ENCODE results near the gene SORCS3. TPM values are rescaled to one million over a fixed set of nuclear protein-coding genes. Genes with fewer than 3 reads are reported as not detected.

The SORCS3 gene
- total RNA-seq, 1 experiment from 2014 or later, result 0.94 TPM

GRCh38 chr10:104663076-104663475 lies 22.0 kb downstream of the SORCS3 start:
- ChIA-PET CTCF (no interaction called here), POLR2A (no interaction called here)
- no peak overlapping the region for H3K4me3 Mint-ChIP-seq
- no peaks in the 10 kb centered on the region for H3K27me3 Mint-ChIP-seq (ENCODE audit: low read depth)
- ATAC-seq, result 0 out of 2 replicates have a peak, but pooled peaks have one; percentile 31
- DNase-seq (ENCODE audit: low spot score), result no peak
- H3K27ac Mint-ChIP-seq, result no peak overlapping the region
- TF ChIP-seq ERG (CRISPR knock-in tag; IDR thresholded peaks at IDR 0.05) (no peak), MAX (CRISPR knock-in tag; IDR thresholded peaks at IDR 0.05) (no peak), ZBTB43 (CRISPR knock-in tag; IDR thresholded peaks at IDR 0.05) (no peak), ZNF416 (CRISPR knock-in tag; IDR thresholded peaks at IDR 0.05) (no peak), MYBL2 (CRISPR knock-in tag; IDR thresholded peaks at IDR 0.05) (no peak), ETV6 (CRISPR knock-in tag; IDR thresholded peaks at IDR 0.05) (no peak), ZNF425 (CRISPR knock-in tag; conservative IDR thresholded peaks at IDR 0.05) (no peak), USF2 (CRISPR knock-in tag; IDR thresholded peaks at IDR 0.05) (no peak)
- H3K36me3 Mint-ChIP-seq, result no peaks in the 10 kb centered on the region
- H3K4me1 Mint-ChIP-seq, result peaks cover 15% of the 10 kb centered on the region
- no peaks in the 10 kb centered on the region for H3K9me3 Mint-ChIP-seq

GRCh38 chr10:104663563-104663962 lies 22.5 kb downstream of the SORCS3 start:
- Mint-ChIP-seq H3K4me1 (peaks cover 15% of the 10 kb centered on the region), H3K36me3 (no peaks in the 10 kb centered on the region), H3K27me3 (ENCODE audit: low read depth) (no peaks in the 10 kb centered on the region), H3K9me3 (no peaks in the 10 kb centered on the region), H3K27ac (no peak overlapping the region), H3K4me3 (no peak overlapping the region)
- ATAC-seq, result no peak
- ChIA-PET POLR2A (no interaction called here), CTCF (interaction anchor here (1.0 kb wide), 1 partner anchor 17 kb away, joined by 3 read pairs; no protein-coding TSS in a partner anchor)
- no peak for DNase-seq (ENCODE audit: low spot score)
- TF ChIP-seq AR (CRISPR knock-in tag; IDR thresholded peaks at IDR 0.05), result no peak
- TF ChIP-seq HMGA2 (CRISPR knock-in tag; IDR thresholded peaks at IDR 0.05), result no peak

GRCh38 chr10:104664205-104664604 lies 23.1 kb downstream of the SORCS3 start:
- ChIA-PET CTCF (interaction anchor here (1.0 kb wide), 1 partner anchor 17 kb away, joined by 3 read pairs; no protein-coding TSS in a partner anchor), POLR2A (no interaction called here)
- H3K4me1 Mint-ChIP-seq, result peaks cover 14% of the 10 kb centered on the region
- H3K27me3 Mint-ChIP-seq (ENCODE audit: low read depth), result no peaks in the 10 kb centered on the region
- no peak for ATAC-seq
- TF ChIP-seq E2F1 (CRISPR knock-in tag; IDR thresholded peaks at IDR 0.05) (no peak), MYBL2 (CRISPR knock-in tag; IDR thresholded peaks at IDR 0.05) (no peak), GRHL2 (CRISPR knock-in tag; IDR thresholded peaks at IDR 0.05; ENCODE audit: insufficient replicate concordance, severe bottlenecking) (no peak), CREM (CRISPR knock-in tag; IDR thresholded peaks at IDR 0.05) (no peak)
- no peak for DNase-seq (ENCODE audit: low spot score)
- H3K36me3 Mint-ChIP-seq, result no peaks in the 10 kb centered on the region
- H3K4me3 Mint-ChIP-seq, result no peak overlapping the region
- no peak overlapping the region for H3K27ac Mint-ChIP-seq
- H3K9me3 Mint-ChIP-seq, result 0 out of 2 replicates have a peak, but pooled peaks cover under 1% of the 10 kb centered on the region

All from WTC11 (cell line).